Measurements from ENCODE around the gene IL1RN. TPM values are rescaled to one million over a fixed set of nuclear protein-coding genes. Genes with fewer than 3 reads are reported as not detected.

Gene IL1RN
- total RNA-seq, 1 donor from 2014 or later, result not detected

DNA sequence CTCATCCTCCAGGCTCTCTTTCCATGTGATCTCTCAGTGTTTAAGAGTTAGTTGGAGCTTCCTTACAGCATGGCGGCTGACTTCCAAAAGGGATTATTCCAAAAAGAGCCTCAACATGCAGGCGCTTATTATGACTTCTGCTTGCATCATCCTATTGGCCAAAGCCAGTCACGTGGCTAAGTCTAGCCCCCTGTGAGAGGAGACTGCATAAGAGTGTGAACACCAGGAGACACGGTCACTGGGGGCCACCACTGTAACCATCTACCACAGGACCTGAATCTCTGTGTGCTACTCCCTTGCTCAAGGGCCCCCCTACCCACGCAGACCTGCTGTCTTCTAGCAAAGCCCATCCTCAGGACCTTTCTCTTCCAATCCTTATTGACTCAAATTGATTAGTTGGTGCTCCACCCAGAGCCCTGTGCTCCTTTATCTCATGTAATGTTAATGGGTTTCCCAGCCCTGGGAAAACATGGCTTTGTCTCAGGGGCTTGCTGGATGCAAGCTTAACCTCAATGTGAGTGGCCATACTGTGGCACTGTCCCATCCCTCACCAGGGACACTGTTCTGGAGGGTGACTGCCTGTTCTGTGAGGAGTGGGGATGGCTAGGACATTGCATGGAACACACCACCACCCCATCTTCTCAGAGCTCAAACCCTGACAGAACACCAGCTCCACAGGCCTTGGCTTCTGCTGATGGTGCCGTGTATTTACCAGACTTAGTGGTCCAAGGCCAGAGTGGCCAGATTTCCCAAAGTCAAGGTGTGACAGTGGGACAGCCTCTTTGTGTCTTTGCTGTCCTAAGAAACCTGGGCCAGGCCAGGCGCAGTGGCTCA lies 4.2 kb downstream of the IL1RN start:
- no peak overlapping the region for H3K4me3 ChIP-seq (ENCODE audit: insufficient read depth, low read depth, low read length)
- TF ChIP-seq, protein P1, sequence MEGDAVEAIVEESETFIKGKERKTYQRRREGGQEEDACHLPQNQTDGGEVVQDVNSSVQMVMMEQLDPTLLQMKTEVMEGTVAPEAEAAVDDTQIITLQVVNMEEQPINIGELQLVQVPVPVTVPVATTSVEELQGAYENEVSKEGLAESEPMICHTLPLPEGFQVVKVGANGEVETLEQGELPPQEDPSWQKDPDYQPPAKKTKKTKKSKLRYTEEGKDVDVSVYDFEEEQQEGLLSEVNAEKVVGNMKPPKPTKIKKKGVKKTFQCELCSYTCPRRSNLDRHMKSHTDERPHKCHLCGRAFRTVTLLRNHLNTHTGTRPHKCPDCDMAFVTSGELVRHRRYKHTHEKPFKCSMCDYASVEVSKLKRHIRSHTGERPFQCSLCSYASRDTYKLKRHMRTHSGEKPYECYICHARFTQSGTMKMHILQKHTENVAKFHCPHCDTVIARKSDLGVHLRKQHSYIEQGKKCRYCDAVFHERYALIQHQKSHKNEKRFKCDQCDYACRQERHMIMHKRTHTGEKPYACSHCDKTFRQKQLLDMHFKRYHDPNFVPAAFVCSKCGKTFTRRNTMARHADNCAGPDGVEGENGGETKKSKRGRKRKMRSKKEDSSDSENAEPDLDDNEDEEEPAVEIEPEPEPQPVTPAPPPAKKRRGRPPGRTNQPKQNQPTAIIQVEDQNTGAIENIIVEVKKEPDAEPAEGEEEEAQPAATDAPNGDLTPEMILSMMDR (IDR thresholded peaks at IDR 0.05; ENCODE audit: insufficient read depth, low read depth, low read length), result no peak
- no peak for TF ChIP-seq EZH2 (IDR thresholded peaks at IDR 0.05; ENCODE audit: insufficient read depth, low read length)
- no peak for FAIRE-seq
- no peak overlapping the region for H2AFZ ChIP-seq (ENCODE audit: low read depth, low read length)
- H3K27me3 ChIP-seq (ENCODE audit: insufficient read depth, low read length), result no peaks in the 10 kb centered on the region
- DNase-seq (ENCODE audit: low read depth), result no peak
- H3K4me3 Mint-ChIP-seq (ENCODE audit: unreplicated experiment), result no peak overlapping the region
- H4K20me1 ChIP-seq (ENCODE audit: insufficient read depth, low read length), result no peaks in the 10 kb centered on the region
- no peaks in the 10 kb centered on the region for H3K4me1 Mint-ChIP-seq (ENCODE audit: low read depth, unreplicated experiment)
- H3K27ac ChIP-seq (ENCODE audit: low read depth, low read length), result no peak overlapping the region
- H3K4me1 ChIP-seq (ENCODE audit: insufficient read depth, low read length), result peaks cover 7% of the 10 kb centered on the region
- no peak overlapping the region for H3K27ac Mint-ChIP-seq (ENCODE audit: unreplicated experiment)
- peaks cover 8% of the 10 kb centered on the region for H3K27me3 Mint-ChIP-seq (ENCODE audit: low read depth, unreplicated experiment)
- no peak overlapping the region for H3K4me2 ChIP-seq (ENCODE audit: low read length)
- no peaks in the 10 kb centered on the region for H3K36me3 Mint-ChIP-seq (ENCODE audit: low read depth, unreplicated experiment)
- H3K9ac ChIP-seq (ENCODE audit: low read length), result no peak overlapping the region
- peaks cover 2% of the 10 kb centered on the region for H3K9me3 Mint-ChIP-seq (ENCODE audit: unreplicated experiment)
- H3K9me3 ChIP-seq (ENCODE audit: insufficient read depth, low read depth, low read length), result no peaks in the 10 kb centered on the region
- no peaks in the 10 kb centered on the region for H3K36me3 ChIP-seq (ENCODE audit: insufficient read depth, low read length)
- no peaks in the 10 kb centered on the region for H3K79me2 ChIP-seq (ENCODE audit: insufficient read depth, low read length)

DNA sequence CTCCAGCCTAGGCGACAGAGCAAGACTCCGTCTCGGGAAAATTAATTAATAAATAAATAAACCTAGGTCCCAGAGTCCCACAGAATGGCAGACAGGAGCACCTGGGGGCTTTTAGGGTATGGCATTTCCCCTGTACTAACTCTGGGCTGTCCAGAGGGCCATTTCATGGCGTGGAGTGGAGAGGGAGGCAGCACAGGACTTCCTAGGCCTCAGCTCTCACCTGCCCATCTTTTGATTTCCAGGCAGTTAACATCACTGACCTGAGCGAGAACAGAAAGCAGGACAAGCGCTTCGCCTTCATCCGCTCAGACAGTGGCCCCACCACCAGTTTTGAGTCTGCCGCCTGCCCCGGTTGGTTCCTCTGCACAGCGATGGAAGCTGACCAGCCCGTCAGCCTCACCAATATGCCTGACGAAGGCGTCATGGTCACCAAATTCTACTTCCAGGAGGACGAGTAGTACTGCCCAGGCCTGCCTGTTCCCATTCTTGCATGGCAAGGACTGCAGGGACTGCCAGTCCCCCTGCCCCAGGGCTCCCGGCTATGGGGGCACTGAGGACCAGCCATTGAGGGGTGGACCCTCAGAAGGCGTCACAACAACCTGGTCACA lies 5.1 kb downstream of the IL1RN start:
- peaks cover 7% of the 10 kb centered on the region for H3K4me1 ChIP-seq (ENCODE audit: insufficient read depth, low read length)
- H3K4me3 Mint-ChIP-seq (ENCODE audit: unreplicated experiment), result no peak overlapping the region
- no peaks in the 10 kb centered on the region for H4K20me1 ChIP-seq (ENCODE audit: insufficient read depth, low read length)
- no peaks in the 10 kb centered on the region for H3K27me3 ChIP-seq (ENCODE audit: insufficient read depth, low read length)
- H3K4me3 ChIP-seq (ENCODE audit: insufficient read depth, low read depth, low read length), result no peak overlapping the region
- FAIRE-seq (no peak), DNase-seq (ENCODE audit: low read depth) (no peak)
- no peak overlapping the region for H3K27ac ChIP-seq (ENCODE audit: low read depth, low read length)
- H2AFZ ChIP-seq (ENCODE audit: low read depth, low read length), result no peak overlapping the region
- H3K9me3 Mint-ChIP-seq (ENCODE audit: unreplicated experiment), result peaks cover 2% of the 10 kb centered on the region
- H3K79me2 ChIP-seq (ENCODE audit: insufficient read depth, low read length), result no peaks in the 10 kb centered on the region
- no peak overlapping the region for H3K4me2 ChIP-seq (ENCODE audit: low read length)
- no peaks in the 10 kb centered on the region for H3K36me3 Mint-ChIP-seq (ENCODE audit: low read depth, unreplicated experiment)
- no peaks in the 10 kb centered on the region for H3K4me1 Mint-ChIP-seq (ENCODE audit: low read depth, unreplicated experiment)
- no peaks in the 10 kb centered on the region for H3K36me3 ChIP-seq (ENCODE audit: insufficient read depth, low read length)
- H3K27me3 Mint-ChIP-seq (ENCODE audit: low read depth, unreplicated experiment), result peaks cover 8% of the 10 kb centered on the region
- H3K27ac Mint-ChIP-seq (ENCODE audit: unreplicated experiment), result no peak overlapping the region
- TF ChIP-seq, protein P1 (IDR thresholded peaks at IDR 0.05; ENCODE audit: insufficient read depth, low read depth, low read length), result no peak
- no peak for TF ChIP-seq EZH2 (IDR thresholded peaks at IDR 0.05; ENCODE audit: insufficient read depth, low read length)
- H3K9ac ChIP-seq (ENCODE audit: low read length), result no peak overlapping the region
- no peaks in the 10 kb centered on the region for H3K9me3 ChIP-seq (ENCODE audit: insufficient read depth, low read depth, low read length)
